BE2C (cell line): ENCODE results near the gene MAOB.

Experiments
- DNase-seq: peaks from one replicate; pipeline ENCODE4 v3.0.0-alpha.2; 2020
- H3K27me3 ChIP-seq: fragments of 250-450 bp; sonication (Bioruptor Pico); 2 replicates; pipeline ENCODE4 v1.5.1; 2020; ENCODE audit warnings: mild to moderate bottlenecking
- H3K36me3 ChIP-seq: fragments of 250-450 bp; sonication (Bioruptor Pico); 2 replicates; pipeline ENCODE4 v1.5.1; 2020; ENCODE audit warnings: mild to moderate bottlenecking
- H3K4me1 ChIP-seq: fragments of 250-450 bp; sonication (Bioruptor Pico); 2 replicates; pipeline ENCODE4 v1.5.1; 2020
- H3K4me3 ChIP-seq: 2 replicates; pipeline ENCODE4 v1.5.1; 2011; ENCODE audit warnings: low read depth, low read length
- H3K9me3 ChIP-seq: fragments of 250-450 bp; sonication (Bioruptor Pico); 2 replicates; pipeline ENCODE4 v1.5.1; 2020
- CTCF ChIP-seq: IDR thresholded peaks from 2 replicates; pipeline ENCODE4 v1.5.1; 2012; ENCODE audit warnings: mild to moderate bottlenecking, low read depth, low read length

Gene MAOB

GRCh38 chrX:43897290-43897689 is 15.0 kb upstream of the MAOB start:
- H3K9me3 ChIP-seq = no peaks in the 10 kb centered on the region
- TF ChIP-seq CTCF = no peak
- H3K4me3 ChIP-seq = no peak overlapping the region
- H3K4me1 ChIP-seq = no peaks in the 10 kb centered on the region
- no peaks in the 10 kb centered on the region for H3K36me3 ChIP-seq
- no peak for DNase-seq
- H3K27me3 ChIP-seq = no peaks in the 10 kb centered on the region

GRCh38 chrX:43892336-43892870 is 10.2 kb upstream of the MAOB start:
- Histone ChIP-seq H3K4me1 (no peaks in the 10 kb centered on the region), H3K36me3 (no peaks in the 10 kb centered on the region), H3K27me3 (no peaks in the 10 kb centered on the region), H3K4me3 (no peak overlapping the region), H3K9me3 (no peaks in the 10 kb centered on the region)
- no peak for TF ChIP-seq CTCF
- DNase-seq = no peak

GRCh38 chrX:43885617-43886016 is 3.4 kb upstream of the MAOB start:
- no peak for TF ChIP-seq CTCF
- Histone ChIP-seq H3K27me3 (no peaks in the 10 kb centered on the region), H3K4me3 (no peak overlapping the region), H3K4me1 (no peaks in the 10 kb centered on the region), H3K9me3 (no peaks in the 10 kb centered on the region), H3K36me3 (no peaks in the 10 kb centered on the region)
- no peak for DNase-seq

GRCh38 chrX:43881410-43882293 is 598 bp downstream of the MAOB start:
- Histone ChIP-seq H3K4me1 (no peaks in the 10 kb centered on the region), H3K4me3 (no peak overlapping the region), H3K9me3 (no peaks in the 10 kb centered on the region), H3K27me3 (no peaks in the 10 kb centered on the region), H3K36me3 (no peaks in the 10 kb centered on the region)
- no peak for TF ChIP-seq CTCF
- no peak for DNase-seq

- no peak for TF ChIP-seq CTCF
- no peaks in the 10 kb centered on the region for H3K9me3 ChIP-seq
- H3K4me1 ChIP-seq = no peaks in the 10 kb centered on the region
- no peak overlapping the region for H3K4me3 ChIP-seq
- DNase-seq = no peak
- no peaks in the 10 kb centered on the region for H3K27me3 ChIP-seq
- no peaks in the 10 kb centered on the region for H3K36me3 ChIP-seq
Measured at GRCh38 chrX:43880425-43880824, 1.8 kb downstream of the MAOB start.

- Histone ChIP-seq H3K36me3 (no peaks in the 10 kb centered on the region), H3K4me3 (no peak overlapping the region), H3K27me3 (no peaks in the 10 kb centered on the region), H3K4me1 (no peaks in the 10 kb centered on the region), H3K9me3 (no peaks in the 10 kb centered on the region)
- TF ChIP-seq CTCF = no peak
- no peak for DNase-seq
Measured at GRCh38 chrX:43878906-43879526, 3.2 kb downstream of the MAOB start.
